ENCODE measurements around the gene GMFB.

DNA sequence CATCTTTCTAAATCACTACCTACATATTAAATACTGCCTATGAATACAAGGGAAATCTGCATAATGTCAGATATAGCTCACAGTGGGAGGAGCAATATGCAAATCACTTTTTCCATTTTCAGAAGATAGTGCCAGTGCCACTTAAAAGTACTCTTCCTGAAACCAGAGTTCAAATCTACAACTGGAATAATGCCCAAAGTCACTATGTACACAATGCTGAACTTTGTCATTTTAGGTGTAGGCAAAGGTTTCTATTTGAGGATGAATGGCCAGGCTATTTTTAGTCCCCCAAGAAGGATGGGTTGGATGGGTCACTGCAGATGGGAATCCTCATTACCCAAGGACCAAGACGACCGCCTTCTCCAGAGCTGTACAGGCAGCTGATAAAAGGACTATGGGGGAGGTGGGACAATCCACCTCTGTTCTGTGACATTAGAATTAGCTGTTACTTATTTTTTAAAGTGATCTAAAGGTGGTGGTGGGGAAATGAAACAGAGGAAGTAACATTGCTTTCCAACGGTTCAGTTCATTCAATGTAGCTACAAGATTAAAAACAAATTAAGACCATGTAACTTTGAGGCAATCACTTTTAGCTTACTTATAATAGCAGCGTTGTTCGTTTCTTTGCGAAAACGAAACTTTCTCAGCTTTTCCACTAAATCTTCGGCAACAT, 5.6 kb downstream of the GMFB start:
- no peak for TF ChIP-seq EP300 (IDR thresholded peaks at IDR 0.05)
- TF ChIP-seq, protein P1, sequence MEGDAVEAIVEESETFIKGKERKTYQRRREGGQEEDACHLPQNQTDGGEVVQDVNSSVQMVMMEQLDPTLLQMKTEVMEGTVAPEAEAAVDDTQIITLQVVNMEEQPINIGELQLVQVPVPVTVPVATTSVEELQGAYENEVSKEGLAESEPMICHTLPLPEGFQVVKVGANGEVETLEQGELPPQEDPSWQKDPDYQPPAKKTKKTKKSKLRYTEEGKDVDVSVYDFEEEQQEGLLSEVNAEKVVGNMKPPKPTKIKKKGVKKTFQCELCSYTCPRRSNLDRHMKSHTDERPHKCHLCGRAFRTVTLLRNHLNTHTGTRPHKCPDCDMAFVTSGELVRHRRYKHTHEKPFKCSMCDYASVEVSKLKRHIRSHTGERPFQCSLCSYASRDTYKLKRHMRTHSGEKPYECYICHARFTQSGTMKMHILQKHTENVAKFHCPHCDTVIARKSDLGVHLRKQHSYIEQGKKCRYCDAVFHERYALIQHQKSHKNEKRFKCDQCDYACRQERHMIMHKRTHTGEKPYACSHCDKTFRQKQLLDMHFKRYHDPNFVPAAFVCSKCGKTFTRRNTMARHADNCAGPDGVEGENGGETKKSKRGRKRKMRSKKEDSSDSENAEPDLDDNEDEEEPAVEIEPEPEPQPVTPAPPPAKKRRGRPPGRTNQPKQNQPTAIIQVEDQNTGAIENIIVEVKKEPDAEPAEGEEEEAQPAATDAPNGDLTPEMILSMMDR (IDR thresholded peaks at IDR 0.05) = no peak
